IPS-18a (cell line): ENCODE data around the gene ANKRD33B.
"Not testable (repeated sequence)": the region's sequence is repeated elsewhere in the genome, so short reads cannot be mapped to it uniquely, and the experiment has no call there.

Experiments
- H3K27ac ChIP-seq: one replicate; pipeline ENCODE4 v1.5.1; 2013; ENCODE audit warnings: low read length
- H3K27me3 ChIP-seq: one replicate; pipeline ENCODE4 v1.6.1; 2013; ENCODE audit warnings: mild to moderate bottlenecking, low read length; ENCODE audit not compliant: control insufficient read depth, insufficient read depth
- H3K36me3 ChIP-seq: one replicate; pipeline ENCODE4 v1.6.1; 2013; ENCODE audit warnings: low read depth, low read length; ENCODE audit not compliant: control insufficient read depth
- H3K4me1 ChIP-seq: one replicate; pipeline ENCODE4 v1.6.1; 2013; ENCODE audit warnings: low read depth, low read length; ENCODE audit not compliant: control insufficient read depth
- H3K4me3 ChIP-seq: one replicate; pipeline ENCODE4 v1.5.1; 2013; ENCODE audit warnings: low read length
- H3K9ac ChIP-seq: one replicate; pipeline ENCODE4 v1.6.1; 2013; ENCODE audit warnings: mild to moderate bottlenecking, low read length, moderate library complexity
- H3K9me3 ChIP-seq: one replicate; pipeline ENCODE4 v1.6.1; 2013; ENCODE audit warnings: low read depth, low read length; ENCODE audit not compliant: control insufficient read depth

ANKRD33B gene

DNA sequence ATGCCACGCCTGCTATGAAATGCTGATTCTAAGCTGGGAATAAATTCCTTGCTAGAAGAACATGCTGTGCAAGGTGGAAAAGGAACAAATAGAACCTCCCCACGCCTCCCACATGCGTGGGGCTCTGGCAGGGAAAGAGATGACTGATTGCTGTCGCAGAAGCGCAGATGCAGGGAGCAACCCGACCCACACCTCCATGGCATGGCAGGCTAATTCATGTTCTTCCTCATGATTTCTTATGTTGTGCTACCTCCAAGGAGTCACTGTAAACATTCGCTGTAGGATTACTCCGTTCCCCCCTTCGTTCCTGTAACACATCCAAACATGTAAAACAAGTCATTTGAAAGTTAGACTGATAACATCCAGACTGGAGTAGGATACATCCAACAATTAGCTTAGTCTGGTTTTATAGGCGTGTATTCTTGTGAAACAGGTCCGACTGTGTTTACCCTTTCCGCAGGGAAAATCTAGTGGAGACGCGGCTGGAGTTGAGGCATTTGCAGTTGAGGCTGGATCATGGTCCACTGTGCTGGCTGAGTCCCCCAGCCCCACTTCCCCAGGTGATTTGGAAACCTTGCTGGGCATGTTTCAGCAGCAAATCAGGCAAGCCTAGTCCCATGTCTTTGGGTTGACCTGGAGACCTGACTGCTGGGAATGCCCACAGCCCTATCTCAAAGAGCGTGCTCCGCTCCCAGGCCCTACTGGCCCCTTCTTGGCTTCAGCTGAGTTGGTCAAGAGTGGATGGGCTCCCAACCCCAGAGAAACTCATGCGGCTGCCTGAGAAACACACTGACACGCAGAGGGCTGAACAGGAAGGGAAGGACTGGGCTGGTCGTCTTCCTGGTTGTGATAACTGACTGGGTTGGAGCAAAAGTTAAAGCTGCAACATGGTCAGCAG, 24.8 kb upstream of the ANKRD33B start:
- Histone ChIP-seq H3K9ac (no peak overlapping the region), H3K4me3 (no peak overlapping the region), H3K36me3 (no peaks in the 10 kb centered on the region), H3K4me1 (no peaks in the 10 kb centered on the region), H3K27me3 (no peaks in the 10 kb centered on the region), H3K27ac (no peak overlapping the region), H3K9me3 (no peaks in the 10 kb centered on the region)

DNA sequence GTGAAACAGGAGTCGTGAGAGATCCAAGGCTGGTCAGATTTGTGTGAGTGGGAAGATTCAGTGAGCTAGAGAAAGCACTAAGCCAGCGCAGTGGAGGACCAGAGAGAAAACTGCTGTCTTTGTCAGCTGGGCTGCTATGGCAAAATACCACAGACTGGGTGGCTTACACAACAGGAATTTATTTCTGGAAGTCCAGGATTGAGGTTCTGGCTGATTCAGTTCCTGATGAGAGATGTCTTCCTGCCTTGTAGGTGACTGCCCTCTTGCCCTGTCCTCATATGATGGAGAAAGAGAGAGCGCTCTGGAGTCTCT, 24.2 kb upstream of the ANKRD33B start:
- H3K9ac ChIP-seq, result no peak overlapping the region
- no peak overlapping the region for H3K4me3 ChIP-seq
- no peaks in the 10 kb centered on the region for H3K4me1 ChIP-seq
- no peaks in the 10 kb centered on the region for H3K27me3 ChIP-seq
- H3K27ac ChIP-seq, result no peak overlapping the region
- no peaks in the 10 kb centered on the region for H3K9me3 ChIP-seq
- no peaks in the 10 kb centered on the region for H3K36me3 ChIP-seq

DNA sequence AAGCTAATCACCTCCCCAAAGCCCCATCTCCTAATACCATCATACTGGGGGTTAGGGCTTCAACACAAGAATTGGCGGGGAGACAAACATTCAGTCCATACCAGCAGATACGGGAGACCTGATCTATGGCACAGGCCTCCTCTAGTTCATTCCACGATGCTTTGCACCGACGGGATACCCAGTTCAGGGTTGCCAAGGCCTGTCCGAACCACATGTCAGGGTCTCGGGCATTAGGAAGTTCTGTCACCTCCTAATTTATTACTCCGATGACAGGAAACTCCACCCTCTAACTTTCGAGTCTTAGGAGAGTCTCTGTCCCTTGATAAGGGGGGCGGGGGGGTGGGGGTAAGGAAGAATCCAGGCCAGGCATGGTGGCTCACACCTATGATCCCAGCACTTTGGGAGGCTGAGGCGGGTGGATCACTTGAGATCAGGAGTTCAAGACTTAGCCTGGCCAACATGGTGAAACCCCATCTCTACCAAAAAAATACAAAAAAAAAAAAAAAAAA, 23.8 kb upstream of the ANKRD33B start:
- H3K9me3 ChIP-seq, result no peaks in the 10 kb centered on the region

DNA sequence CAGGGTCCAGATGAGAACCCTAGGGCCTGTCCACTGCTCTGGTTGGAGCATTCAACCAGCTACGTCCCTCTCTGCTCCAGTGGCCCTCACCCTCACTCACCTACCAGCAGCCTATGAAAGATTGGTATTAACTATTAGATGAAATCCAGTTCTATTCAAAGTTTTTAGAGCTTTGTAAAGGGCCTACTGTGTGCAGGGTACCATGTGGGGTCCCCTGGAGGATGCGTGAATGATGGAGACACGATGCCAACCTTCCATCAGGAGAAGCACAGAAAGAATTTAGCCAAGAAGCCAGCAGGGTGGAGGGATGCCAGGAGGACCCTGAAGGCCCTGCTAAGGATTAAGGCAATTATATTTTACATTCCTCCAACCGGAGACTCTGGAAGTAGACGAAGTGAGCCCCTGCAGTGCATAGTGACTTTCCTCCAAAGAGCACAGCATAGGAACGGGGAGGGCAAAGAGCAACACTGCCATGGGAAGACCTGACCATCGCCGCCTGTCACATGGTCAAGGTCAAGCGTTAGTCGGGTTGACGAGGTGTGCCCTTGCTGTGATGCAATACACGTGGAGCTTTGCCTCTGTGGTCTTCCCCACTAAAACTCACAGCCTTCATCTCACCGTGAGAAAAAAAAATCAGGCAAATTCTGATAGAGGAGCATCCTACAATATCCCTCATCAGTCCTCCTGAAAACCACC, 22.8 kb upstream of the ANKRD33B start:
- H3K9me3 ChIP-seq, result no peaks in the 10 kb centered on the region
- no peaks in the 10 kb centered on the region for H3K36me3 ChIP-seq
- no peak overlapping the region for H3K4me3 ChIP-seq
- H3K27me3 ChIP-seq, result no peaks in the 10 kb centered on the region
- H3K4me1 ChIP-seq, result no peaks in the 10 kb centered on the region
- H3K27ac ChIP-seq, result no peak overlapping the region
- no peak overlapping the region for H3K9ac ChIP-seq

More for the DNA sequence above, 23.8 kb upstream of the ANKRD33B start:
- Histone ChIP-seq H3K4me3 (no peak overlapping the region), H3K27ac (no peak overlapping the region), H3K36me3 (no peaks in the 10 kb centered on the region), H3K9ac (no peak overlapping the region), H3K4me1 (no peaks in the 10 kb centered on the region), H3K27me3 (no peaks in the 10 kb centered on the region)

DNA sequence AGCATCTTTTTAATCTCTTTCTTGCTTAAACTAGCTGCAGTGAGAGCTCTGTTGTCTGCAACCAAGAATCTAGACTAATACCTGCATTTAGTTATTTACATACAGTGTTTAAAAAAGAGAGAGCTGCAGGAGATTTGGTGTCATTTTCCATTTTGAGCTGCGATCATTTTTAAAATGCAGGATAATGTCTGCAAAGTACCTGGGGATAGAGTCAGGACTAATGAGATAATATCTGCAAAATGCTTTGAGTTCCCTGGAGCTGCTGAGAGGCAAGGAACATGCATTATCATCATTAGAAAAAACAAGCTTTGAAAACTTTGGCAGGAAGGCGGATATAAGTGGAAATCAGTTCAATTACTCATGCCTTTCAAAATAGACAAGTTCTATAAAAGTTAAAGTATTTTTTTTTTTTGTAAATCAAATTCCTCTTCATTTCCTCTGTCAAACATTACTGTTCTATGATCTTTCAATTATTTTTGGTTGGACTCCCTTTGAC, 21.8 kb upstream of the ANKRD33B start:
- H3K9ac ChIP-seq, result no peak overlapping the region
- H3K9me3 ChIP-seq, result no peaks in the 10 kb centered on the region
- H3K27ac ChIP-seq, result no peak overlapping the region
- H3K4me1 ChIP-seq, result no peaks in the 10 kb centered on the region
- no peak overlapping the region for H3K4me3 ChIP-seq
- H3K36me3 ChIP-seq, result no peaks in the 10 kb centered on the region
- no peaks in the 10 kb centered on the region for H3K27me3 ChIP-seq

DNA sequence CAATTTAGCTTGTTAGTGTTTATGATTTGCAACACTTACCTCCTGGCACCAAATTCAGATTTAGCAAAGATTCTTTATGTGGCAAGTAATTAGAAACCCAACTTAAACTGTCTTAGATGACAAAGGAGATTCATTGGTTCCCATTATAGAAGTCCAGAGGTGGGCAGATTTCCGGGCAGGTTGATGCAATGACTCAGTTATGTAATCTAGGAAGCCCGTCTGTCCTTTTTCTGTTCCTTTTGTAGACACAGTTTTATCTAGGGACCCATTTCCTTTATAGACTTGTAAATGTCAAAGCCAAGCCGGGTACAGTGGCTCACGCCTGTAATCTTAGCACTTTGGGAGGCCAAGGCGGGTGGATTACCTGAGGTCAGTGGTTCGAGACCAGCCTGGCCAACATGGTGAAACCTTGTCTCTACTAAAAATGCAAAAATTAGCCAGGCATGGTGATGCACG, 20.3 kb upstream of the ANKRD33B start:
- Histone ChIP-seq H3K4me1 (no peaks in the 10 kb centered on the region), H3K27me3 (no peaks in the 10 kb centered on the region), H3K9me3 (no peaks in the 10 kb centered on the region), H3K4me3 (no peak overlapping the region), H3K27ac (no peak overlapping the region), H3K36me3 (no peaks in the 10 kb centered on the region), H3K9ac (no peak overlapping the region)

DNA sequence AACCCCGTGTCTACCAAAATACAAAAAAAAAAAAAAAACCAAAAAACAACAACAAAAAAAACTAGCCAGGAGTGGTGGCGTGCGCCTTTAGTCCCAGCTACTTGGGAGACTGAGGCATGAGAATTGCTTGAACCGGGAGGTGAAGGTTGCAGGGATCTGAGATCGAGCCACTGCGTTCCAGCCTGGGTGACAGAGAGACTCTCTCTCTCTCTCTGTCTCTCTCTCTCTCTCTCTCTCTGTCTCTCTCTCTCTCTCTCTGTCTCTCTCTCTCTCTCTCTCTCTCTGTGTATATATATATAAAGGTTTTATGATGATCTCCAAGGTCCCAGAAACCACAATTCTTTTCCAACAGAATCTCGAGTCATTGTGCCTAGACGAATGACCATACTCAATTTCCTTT, 18.8 kb upstream of the ANKRD33B start:
- H3K9me3 ChIP-seq, result no peaks in the 10 kb centered on the region
- H3K9ac ChIP-seq, result no peak overlapping the region
- H3K27me3 ChIP-seq, result no peaks in the 10 kb centered on the region
- H3K27ac ChIP-seq, result no peak overlapping the region
- peaks cover under 1% of the 10 kb centered on the region for H3K4me1 ChIP-seq
- H3K4me3 ChIP-seq, result no peak overlapping the region
- H3K36me3 ChIP-seq, result no peaks in the 10 kb centered on the region

DNA sequence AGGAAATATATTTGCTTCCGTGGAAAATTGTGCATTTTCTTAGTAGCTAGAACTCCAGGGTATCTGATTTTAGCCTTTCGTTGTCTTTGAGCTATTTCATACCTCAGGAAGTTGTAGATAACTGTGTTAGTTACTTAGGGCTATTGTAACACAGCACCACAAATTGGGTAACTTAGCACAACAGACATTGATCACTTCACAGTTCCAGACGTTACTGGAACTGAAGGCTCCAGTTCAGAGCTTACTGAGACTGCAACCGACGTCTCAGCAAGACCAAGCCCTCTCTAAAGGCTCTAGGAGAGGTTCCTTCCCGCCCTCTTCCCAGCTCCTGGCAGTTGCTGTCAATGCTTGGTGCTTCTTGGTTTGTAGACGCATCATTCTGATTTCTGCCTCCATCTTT, 17.7 kb upstream of the ANKRD33B start:
- no peak overlapping the region for H3K27ac ChIP-seq
- no peaks in the 10 kb centered on the region for H3K9me3 ChIP-seq
- H3K9ac ChIP-seq, result no peak overlapping the region
- peaks cover 12% of the 10 kb centered on the region for H3K4me1 ChIP-seq
- H3K36me3 ChIP-seq, result no peaks in the 10 kb centered on the region
- no peaks in the 10 kb centered on the region for H3K27me3 ChIP-seq
- no peak overlapping the region for H3K4me3 ChIP-seq

DNA sequence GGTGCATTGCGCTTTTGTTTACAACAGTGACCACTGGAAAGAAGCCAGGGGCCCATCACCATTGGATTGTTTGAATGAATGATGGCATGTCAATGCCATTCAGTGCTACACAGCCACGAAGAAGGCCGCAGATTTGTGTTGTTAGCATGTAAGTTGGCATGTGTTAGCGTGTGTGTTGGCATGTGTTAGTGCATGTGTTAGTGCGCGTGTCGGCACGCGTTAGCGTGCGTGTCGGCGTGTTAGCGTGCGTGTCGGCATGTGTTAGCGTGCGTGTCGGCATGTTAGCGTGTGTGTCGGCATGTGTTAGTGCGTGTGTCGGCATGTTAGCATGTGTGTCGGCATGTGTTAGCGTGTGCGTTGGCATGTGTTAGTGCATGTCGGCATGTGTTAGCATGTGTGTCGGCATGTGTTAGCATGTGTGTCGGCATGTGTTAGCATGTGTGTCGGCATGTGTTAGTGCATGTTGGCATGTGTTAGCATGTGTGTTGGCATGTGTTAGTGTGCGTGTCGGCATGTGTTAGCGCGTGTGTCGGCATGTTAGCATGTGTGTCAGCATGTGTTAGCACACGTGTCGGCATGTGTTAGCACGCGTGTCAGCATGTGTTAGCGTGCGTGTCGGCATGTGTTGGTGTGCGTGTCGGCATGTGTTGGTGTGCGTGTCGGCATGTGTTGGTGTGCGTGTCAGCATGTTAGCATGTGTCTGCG, 15.3 kb upstream of the ANKRD33B start:
- H3K9me3 ChIP-seq, result no peaks in the 10 kb centered on the region
- no peaks in the 10 kb centered on the region for H3K36me3 ChIP-seq
- no peak overlapping the region for H3K4me3 ChIP-seq
- H3K4me1 ChIP-seq, result peaks cover 22% of the 10 kb centered on the region
- H3K27ac ChIP-seq, result no peak overlapping the region
- no peaks in the 10 kb centered on the region for H3K27me3 ChIP-seq
- H3K9ac ChIP-seq, result no peak overlapping the region

DNA sequence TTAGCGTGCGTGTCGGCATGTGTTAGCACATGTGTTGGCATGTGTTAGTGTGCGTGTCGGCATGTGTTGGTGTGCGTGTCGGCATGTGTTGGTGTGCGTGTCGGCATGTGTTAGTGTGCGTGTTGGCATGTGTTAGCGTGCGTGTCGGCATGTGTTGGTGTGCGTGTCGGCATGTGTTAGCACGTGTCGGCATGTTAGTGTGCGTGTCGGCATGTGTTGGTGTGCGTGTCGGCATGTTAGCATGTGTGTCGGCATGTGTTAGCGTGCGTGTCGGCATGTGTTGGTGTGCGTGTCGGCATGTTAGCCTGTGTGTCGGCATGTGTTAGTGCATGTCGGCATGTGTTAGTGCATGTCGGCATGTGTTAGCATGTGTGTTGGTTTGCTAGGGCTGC, 14.8 kb upstream of the ANKRD33B start:
- not testable (repeated sequence) for H3K27me3 ChIP-seq, H3K27ac ChIP-seq, H3K9me3 ChIP-seq, H3K36me3 ChIP-seq, H3K4me3 ChIP-seq, H3K9ac ChIP-seq
- peaks cover 22% of the 10 kb centered on the region for H3K4me1 ChIP-seq

DNA sequence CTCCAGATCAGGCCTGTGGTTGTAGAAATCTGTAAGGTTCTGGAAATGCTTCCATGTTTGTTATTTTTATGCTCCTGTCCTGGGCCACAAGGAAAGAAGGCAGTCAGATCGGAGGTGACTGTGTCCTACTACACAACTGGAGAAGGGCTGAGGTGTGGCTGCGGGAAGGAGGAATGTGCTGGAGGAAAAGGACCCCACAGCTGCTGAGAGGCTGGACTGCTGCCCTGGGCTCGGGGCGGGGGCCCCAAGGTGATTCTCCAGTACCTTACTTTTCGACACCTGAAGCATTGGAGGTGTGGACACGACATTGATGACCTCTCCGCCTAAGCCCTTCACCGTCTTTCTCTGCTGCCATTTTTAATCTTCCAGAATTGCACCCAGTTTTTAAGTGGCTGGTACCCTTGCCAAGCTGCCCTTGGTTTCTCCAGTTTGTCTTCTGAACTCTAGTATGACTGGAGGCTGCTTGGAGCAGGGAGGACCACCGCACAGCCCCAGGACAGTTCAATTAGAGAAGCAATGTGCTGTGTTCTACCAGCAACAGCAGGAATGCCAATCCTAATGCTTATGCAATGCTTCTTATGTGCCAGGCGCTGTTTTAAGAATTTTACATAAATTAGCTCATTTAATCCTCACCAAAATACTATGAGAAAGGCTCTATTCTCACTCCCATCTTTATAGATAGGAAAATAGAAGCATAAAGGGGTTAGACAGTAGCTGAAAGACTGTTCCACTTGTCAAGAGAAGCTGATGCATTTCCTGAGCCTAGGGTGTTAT, 13.5 kb upstream of the ANKRD33B start:
- peaks cover 22% of the 10 kb centered on the region for H3K4me1 ChIP-seq
- no peaks in the 10 kb centered on the region for H3K36me3 ChIP-seq
- H3K27me3 ChIP-seq, result no peaks in the 10 kb centered on the region
- peak overlapping the region; percentile 7 for H3K9ac ChIP-seq
- peak overlapping the region; percentile 32 for H3K27ac ChIP-seq
- no peaks in the 10 kb centered on the region for H3K9me3 ChIP-seq
- H3K4me3 ChIP-seq, result no peak overlapping the region
